Adrenal gland (tissue), 12 donors: ENCODE measurements around the gene PTPRU. TPM values are rescaled to one million over a fixed set of nuclear protein-coding genes. Genes with fewer than 3 reads are reported as not detected.

ENCODE experiments used
- DNase-seq, 7 donors: peaks; one replicate each; pipeline ENCODE4 v3.0.0-alpha.2; 2019 to 2020
- H3K27ac ChIP-seq, 5 donors: fragments of 200-600 bp; sonication (generic) in 4 of 5; 1 replicate in 3 of 5; 2 replicates in 2 of 5; pipeline versions ENCODE4 v1.5.1 to v1.8.0; 2016 to 2020; ENCODE audit warnings: mild to moderate bottlenecking in 1 of 5
- H3K27me3 ChIP-seq: fragments of 200-600 bp; 2 replicates; pipeline ENCODE4 v1.8.0; 2021
- H3K36me3 ChIP-seq, 2 donors: fragments of 200-600 bp; replicated peaks in 1 of 2; 1 replicate in 1 of 2; 2 replicates in 1 of 2; pipeline versions ENCODE4 v1.5.1 to v1.8.0; 2018 to 2022
- H3K4me1 ChIP-seq, 2 donors: fragments of 200-600 bp; replicated peaks in 1 of 2; 1 replicate in 1 of 2; 2 replicates in 1 of 2; pipeline versions ENCODE4 v1.5.1 to v1.8.0; 2018 to 2021
- H3K4me3 ChIP-seq, 4 donors: fragments of 200-600 bp; sonication (generic) in 3 of 4; one replicate each; pipeline ENCODE4 v1.5.1; 2016 to 2018
- H3K9me3 ChIP-seq, 3 donors: fragments of 200-600 bp; sonication (generic) in 1 of 3; replicated peaks in 1 of 3; 1 replicate in 2 of 3; 2 replicates in 1 of 3; pipeline versions ENCODE4 v1.5.1 to v1.8.0; 2016 to 2021
- POLR2A ChIP-seq, 2 donors: fragments of 450-650 bp; IDR thresholded peaks; one replicate each; pipeline ENCODE4 v1.6.1; 2017; ENCODE audit warnings: antibody characterized with exemption in 2 of 2, mild to moderate bottlenecking in 2 of 2, moderate library complexity in 1 of 2
- WGBS, 4 donors: extraction: QIAGEN DNeasy Blood & Tissue Kit in 2 of 4; methylation state at CpG; one replicate each; pipeline versions ENCODE4 v1.1.5 to v1.1.7; 2013 to 2017; 5-methylcytosine and 5-hydroxymethylcytosine counted together
- intact Hi-C, 2 donors: fragments of 100-400 bp; cut with DNase I; formaldehyde crosslinking; loops; one replicate each; pipeline versions ENCODE4 v1.14.1 to v1.15.0; 2022 to 2023
- polyA plus RNA-seq, 3 donors: library from polyadenylated mRNA; stranded (reverse); fragments of 200-250 nt in 2 of 3; fragments of 350-450 nt in 1 of 3; fragmentation: Illumina TruSeq in 1 of 3; extraction: RNeasy Lipid Tissue Mini Kit (QIAGEN cat#74804) in 1 of 3; gene quantifications; one replicate each; pipeline ENCODE4 v1.2.3, GENCODE V29; 2013 to 2014
- total RNA-seq, 9 donors: library from RNA; depleted of rRNA in 4 of 9; stranded (reverse); fragments of >200 nt in 4 of 9; fragments of 120-200 nt in 1 of 9; fragmentation: NEBNext Ultra II Directional in 1 of 9; extraction: Animal tissue kit (Norgen Biotek cat#: 25700) in 1 of 9; gene quantifications; one replicate each; pipeline versions ENCODE4 v1.1.0 to v1.2.4, GENCODE V29; 2013 to 2023
- TF ChIP-seq, protein P1 (sequence below), 6 experiments: fragments of 450-650 bp in 4 of 6; fragments of 200-600 bp in 2 of 6; sonication (generic) in 1 of 6; IDR thresholded peaks; 1 replicate in 5 of 6; 2 replicates in 1 of 6; pipeline versions ENCODE4 v1.5.1 to v1.8.0; 2016 to 2021; ENCODE audit warnings: antibody characterized with exemption in 6 of 6, mild to moderate bottlenecking in 2 of 6, moderate library complexity in 1 of 6
- donor health status: healthy with polysubstance abuse.
- donor health status: Bipolar disorder and iron deficiency.
- donor health status: DM: yes; HTN: yes; CAD: no.
- donor health status: DM: no; HTN: no; CAD: no.
- donor health status: DM: no; HTN: no; CAD: no.
- donor health status: DM: yes; HTN: yes; CAD: no.

The PTPRU gene
- total and polyA plus RNA-seq, 12 donors: 1.4 to 14.4 (median 6.7) TPM

DNA sequence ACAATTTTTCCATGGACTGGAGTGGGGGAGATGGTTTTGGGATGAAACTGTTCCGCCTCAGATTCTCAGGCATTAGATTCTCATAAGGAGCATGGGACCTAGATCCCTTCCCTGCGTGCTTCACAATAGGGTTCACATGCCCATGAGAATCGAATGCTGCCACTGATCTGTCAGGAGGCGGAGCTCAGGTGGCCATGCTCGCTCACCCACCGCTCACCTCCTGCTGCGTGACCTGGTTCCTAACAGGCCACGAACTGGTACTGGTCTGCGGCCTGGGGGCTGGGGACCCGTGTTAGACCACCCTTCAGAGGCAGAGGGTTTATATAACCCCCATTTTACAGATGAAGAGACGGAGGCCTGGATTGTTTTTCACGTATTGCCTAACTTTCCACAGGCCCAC is 38.3 kb upstream of the PTPRU start:
- intact Hi-C loops: loop anchor here (10.0 kb wide), 2 partner anchors 163 to 413 kb away; no protein-coding TSS in a partner anchor
- no peak for DNase-seq
- no peaks in the 10 kb centered on the region for H3K9me3 ChIP-seq
- 88 to 100% (median 93%) methylated on average over 1 to 12 of the region's 12 CpGs for WGBS, 4 donors
- H3K27me3 ChIP-seq: no peaks in the 10 kb centered on the region
- H3K36me3 ChIP-seq: peaks cover 0 to 31% of the 10 kb centered on the region in 2 donors
- H3K4me3 ChIP-seq: no peak overlapping the region
- peaks cover 8 to 11% of the 10 kb centered on the region in 2 donors for H3K4me1 ChIP-seq
- H3K27ac ChIP-seq: no peak overlapping the region
- no peak for TF ChIP-seq POLR2A (IDR thresholded peaks at IDR 0.05)
- TF ChIP-seq, protein P1, sequence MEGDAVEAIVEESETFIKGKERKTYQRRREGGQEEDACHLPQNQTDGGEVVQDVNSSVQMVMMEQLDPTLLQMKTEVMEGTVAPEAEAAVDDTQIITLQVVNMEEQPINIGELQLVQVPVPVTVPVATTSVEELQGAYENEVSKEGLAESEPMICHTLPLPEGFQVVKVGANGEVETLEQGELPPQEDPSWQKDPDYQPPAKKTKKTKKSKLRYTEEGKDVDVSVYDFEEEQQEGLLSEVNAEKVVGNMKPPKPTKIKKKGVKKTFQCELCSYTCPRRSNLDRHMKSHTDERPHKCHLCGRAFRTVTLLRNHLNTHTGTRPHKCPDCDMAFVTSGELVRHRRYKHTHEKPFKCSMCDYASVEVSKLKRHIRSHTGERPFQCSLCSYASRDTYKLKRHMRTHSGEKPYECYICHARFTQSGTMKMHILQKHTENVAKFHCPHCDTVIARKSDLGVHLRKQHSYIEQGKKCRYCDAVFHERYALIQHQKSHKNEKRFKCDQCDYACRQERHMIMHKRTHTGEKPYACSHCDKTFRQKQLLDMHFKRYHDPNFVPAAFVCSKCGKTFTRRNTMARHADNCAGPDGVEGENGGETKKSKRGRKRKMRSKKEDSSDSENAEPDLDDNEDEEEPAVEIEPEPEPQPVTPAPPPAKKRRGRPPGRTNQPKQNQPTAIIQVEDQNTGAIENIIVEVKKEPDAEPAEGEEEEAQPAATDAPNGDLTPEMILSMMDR (IDR thresholded peaks at IDR 0.05): no peak

DNA sequence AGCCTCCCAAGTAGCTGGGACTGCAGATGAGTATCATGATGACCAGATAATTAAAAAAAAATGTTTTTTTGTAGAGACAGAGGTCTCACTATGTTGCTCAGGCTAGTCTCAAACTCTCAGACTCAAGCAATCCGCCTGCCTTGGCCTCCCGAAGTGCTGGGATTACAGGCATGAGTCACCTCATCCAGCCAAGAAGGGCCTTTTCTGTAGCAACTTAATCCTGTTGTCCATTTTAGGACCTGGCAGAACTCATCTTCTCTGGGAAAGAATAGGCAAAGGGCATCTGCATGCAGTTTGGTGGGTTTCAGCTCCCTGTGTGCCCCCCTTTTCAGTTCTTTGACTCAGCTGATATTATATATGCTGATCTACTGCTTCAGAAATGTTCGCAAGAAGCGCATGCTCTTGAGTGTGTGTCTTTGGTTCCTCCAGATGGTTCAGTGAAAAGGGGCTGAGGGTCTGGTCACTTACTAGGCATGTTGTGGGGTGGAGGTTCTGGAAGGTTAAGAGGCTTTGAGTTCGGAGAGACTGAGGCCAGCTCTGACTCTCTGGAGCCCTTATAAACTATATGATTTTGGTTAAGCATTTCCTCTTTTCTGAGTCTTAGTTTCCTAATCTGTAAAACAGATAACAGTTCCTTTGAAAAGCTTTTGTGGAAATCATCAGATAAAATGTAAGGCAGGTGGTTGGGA is 35.3 kb upstream of the PTPRU start:
- no peak overlapping the region for H3K27ac ChIP-seq
- WGBS, 4 donors: 94 to 100% (median 97%) methylated on average over 5 of the region's 5 CpGs
- intact Hi-C loops: loop anchor here in 1 of 2 donors (5.0 to 10.0 kb wide), 2 partner anchors 166 to 319 kb away; no protein-coding TSS in a partner anchor

GRCh38 chr1:29201595-29202051 is 34.7 kb upstream of the PTPRU start:
- peaks cover 8 to 11% of the 10 kb centered on the region in 2 donors for H3K4me1 ChIP-seq
- DNase-seq: no peak
- H3K27me3 ChIP-seq: no peaks in the 10 kb centered on the region
- H3K4me3 ChIP-seq: no peak overlapping the region
- peak overlapping the region in 3 of 5 donors; percentile 64 to 84 (median 78) for H3K27ac ChIP-seq
- H3K36me3 ChIP-seq: peaks cover 0 to 38% of the 10 kb centered on the region in 2 donors
- 79 to 92% (median 85%) methylated on average over 6 of the region's 6 CpGs for WGBS, 4 donors
- H3K9me3 ChIP-seq: no peaks in the 10 kb centered on the region
- TF ChIP-seq POLR2A (IDR thresholded peaks at IDR 0.05): no peak
- TF ChIP-seq, protein P1 (IDR thresholded peaks at IDR 0.05): no peak
- intact Hi-C loops: loop anchor here in 1 of 2 donors (5.0 to 10.0 kb wide), 2 partner anchors 167 to 319 kb away; no protein-coding TSS in a partner anchor

More for the DNA sequence above, 35.3 kb upstream of the PTPRU start:
- H3K4me3 ChIP-seq: no peak overlapping the region
- no peak for TF ChIP-seq POLR2A (IDR thresholded peaks at IDR 0.05)
- TF ChIP-seq, protein P1 (IDR thresholded peaks at IDR 0.05): no peak
- no peak for DNase-seq
- H3K4me1 ChIP-seq: peaks cover 8 to 11% of the 10 kb centered on the region in 2 donors
- peaks cover 0 to 34% of the 10 kb centered on the region in 2 donors for H3K36me3 ChIP-seq
- no peaks in the 10 kb centered on the region for H3K9me3 ChIP-seq
- H3K27me3 ChIP-seq: no peaks in the 10 kb centered on the region

- DNase-seq: no peak
- H3K27me3 ChIP-seq: no peaks in the 10 kb centered on the region
- 71 to 90% (median 88%) methylated on average over 1 of the region's 1 CpG; no CpG with 5 or more reads in 1 of the 4 donors for WGBS, 4 donors
- peaks cover 0 to 38% of the 10 kb centered on the region in 2 donors for H3K36me3 ChIP-seq
- H3K9me3 ChIP-seq: no peaks in the 10 kb centered on the region
- H3K27ac ChIP-seq: peak overlapping the region in 3 of 5 donors; percentile 64 to 84 (median 78)
- intact Hi-C loops: loop anchor here in 1 of 2 donors (5.0 to 10.0 kb wide), 2 partner anchors 167 to 320 kb away; no protein-coding TSS in a partner anchor
- no peak overlapping the region for H3K4me3 ChIP-seq
- TF ChIP-seq, protein P1 (IDR thresholded peaks at IDR 0.05): no peak
- TF ChIP-seq POLR2A (IDR thresholded peaks at IDR 0.05): no peak
- H3K4me1 ChIP-seq: peaks cover 8 to 11% of the 10 kb centered on the region in 2 donors
These were observed 34.3 kb upstream of the PTPRU start for GRCh38 chr1:29202053-29202452.
